Lung (tissue), 13 donors: Measurements from ENCODE around the gene MSTO1. TPM values are rescaled to one million over a fixed set of nuclear protein-coding genes. Genes with fewer than 3 reads are reported as not detected.
"Not testable (repeated sequence)": the region's sequence is repeated elsewhere in the genome, so short reads cannot be mapped to it uniquely, and the experiment has no call there.

Experiments
- ATAC-seq: fragments of 200-7000 bp; cut with Tn5 transposase; one replicate; pipeline ENCODE4 v1.9.1; 2020; ENCODE audit warnings: moderate number of reproducible peaks; ENCODE audit not compliant: insufficient read depth, low FRiP score
- DNase-seq, 3 donors: peaks; one replicate each; pipeline ENCODE4 v3.0.0-alpha.2; 2013 to 2017
- H3K27ac ChIP-seq, 2 donors: one replicate each; pipeline ENCODE4 v1.5.1; 2013; ENCODE audit warnings: mild to moderate bottlenecking in 2 of 2, moderate library complexity in 2 of 2, control low read depth in 1 of 2, inconsistent platforms in 1 of 2, low read depth in 1 of 2, low read length in 1 of 2
- H3K27me3 ChIP-seq, 3 donors: one replicate each; pipeline ENCODE4 v1.5.1; 2013; ENCODE audit warnings: low read length in 2 of 3; ENCODE audit not compliant: control insufficient read depth in 3 of 3, insufficient read depth in 3 of 3
- H3K36me3 ChIP-seq, 4 donors: one replicate each; pipeline ENCODE4 v1.5.1; 2013; ENCODE audit warnings: low read length in 4 of 4, mild to moderate bottlenecking in 1 of 4, moderate library complexity in 1 of 4; ENCODE audit not compliant: control insufficient read depth in 4 of 4, insufficient read depth in 4 of 4
- H3K4me1 ChIP-seq, 5 donors: one replicate each; pipeline ENCODE4 v1.5.1; 2013; ENCODE audit warnings: low read length in 5 of 5, mild to moderate bottlenecking in 2 of 5, moderate library complexity in 1 of 5; ENCODE audit not compliant: control insufficient read depth in 5 of 5, insufficient read depth in 5 of 5
- H3K4me3 ChIP-seq: one replicate; pipeline ENCODE4 v1.5.1; 2013; ENCODE audit warnings: mild to moderate bottlenecking, control low read depth, moderate library complexity
- H3K9ac ChIP-seq, 2 donors: one replicate each; pipeline ENCODE4 v1.5.1; 2013; ENCODE audit warnings: low read length in 2 of 2, control low read depth in 1 of 2; ENCODE audit not compliant: insufficient read depth in 1 of 2
- H3K9me3 ChIP-seq, 4 donors: one replicate each; pipeline ENCODE4 v1.5.1; 2013; ENCODE audit warnings: low read length in 3 of 4, mild to moderate bottlenecking in 1 of 4, moderate library complexity in 1 of 4; ENCODE audit not compliant: control insufficient read depth in 4 of 4, insufficient read depth in 3 of 4
- WGBS, 2 donors: extraction: QIAGEN DNeasy Blood & Tissue Kit; methylation state at CpG; one replicate each; pipeline ENCODE4 v1.1.7; 2013; 5-methylcytosine and 5-hydroxymethylcytosine counted together
- polyA plus RNA-seq, 2 donors: library from polyadenylated mRNA; stranded (reverse); fragments of 200-250 nt; gene quantifications; one replicate each; pipeline ENCODE4 v1.2.1, GENCODE V29; 2013
- small RNA-seq: library from RNA; depleted of rRNA; stranded (forward); fragments of <200 nt; gene quantifications from one replicate; pipeline ENCODE3, GENCODE V24; 2014; ENCODE audit warnings: low replicate concordance
- total RNA-seq, 2 donors: library from RNA; depleted of rRNA in 1 of 2; stranded (reverse); fragments of >200 nt in 1 of 2; gene quantifications; one replicate each; pipeline ENCODE4 v1.2.1, GENCODE V29; 2014 to 2021
- TF ChIP-seq, protein P1 (sequence below): IDR thresholded peaks from 2 replicates; pipeline ENCODE4 v1.5.1; 2012; ENCODE audit warnings: mild to moderate bottlenecking; ENCODE audit errors: control extremely low read depth, extremely low read depth
- donor health status: control.
- donor health status: control.
- donor health status: Bipolar disorder and iron deficiency.
- donor health status: healthy.
- donor health status: DM: yes; HTN: yes; CAD: no.

MSTO1 gene
- total and polyA plus RNA-seq, 4 donors, result 22.1 to 51.5 (median 31.2) TPM

DNA sequence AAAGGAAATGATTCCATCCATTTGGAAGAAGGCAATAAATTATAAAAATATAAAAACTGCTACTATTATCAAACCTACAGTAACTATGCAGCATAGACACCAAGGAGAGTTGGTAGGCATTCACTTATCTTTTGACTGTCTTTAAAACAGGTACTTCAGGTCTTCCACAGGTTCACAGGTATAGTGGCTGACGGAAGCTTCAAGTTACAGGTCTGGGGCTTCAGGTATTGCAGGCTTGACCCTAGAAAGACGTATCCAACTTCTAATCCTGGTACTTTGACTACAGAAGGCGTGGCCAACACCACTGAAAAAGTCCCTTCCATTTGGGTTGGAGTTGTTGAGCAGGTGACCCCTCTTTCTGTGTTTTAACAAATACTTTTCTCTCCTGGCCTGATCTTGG, 42.9 kb downstream of the MSTO1 start:
- Histone ChIP-seq H3K27ac (no peak overlapping the region), H3K4me3 (no peak overlapping the region), H3K9ac (no peak overlapping the region), H3K9me3 (no peaks in the 10 kb centered on the region), H3K4me1 (peaks cover 0 to 6% (median 4%) of the 10 kb centered on the region in 5 donors), H3K36me3 (no peaks in the 10 kb centered on the region), H3K27me3 (no peaks in the 10 kb centered on the region)
- ATAC-seq (no peak), DNase-seq (no peak)
- TF ChIP-seq, protein P1, sequence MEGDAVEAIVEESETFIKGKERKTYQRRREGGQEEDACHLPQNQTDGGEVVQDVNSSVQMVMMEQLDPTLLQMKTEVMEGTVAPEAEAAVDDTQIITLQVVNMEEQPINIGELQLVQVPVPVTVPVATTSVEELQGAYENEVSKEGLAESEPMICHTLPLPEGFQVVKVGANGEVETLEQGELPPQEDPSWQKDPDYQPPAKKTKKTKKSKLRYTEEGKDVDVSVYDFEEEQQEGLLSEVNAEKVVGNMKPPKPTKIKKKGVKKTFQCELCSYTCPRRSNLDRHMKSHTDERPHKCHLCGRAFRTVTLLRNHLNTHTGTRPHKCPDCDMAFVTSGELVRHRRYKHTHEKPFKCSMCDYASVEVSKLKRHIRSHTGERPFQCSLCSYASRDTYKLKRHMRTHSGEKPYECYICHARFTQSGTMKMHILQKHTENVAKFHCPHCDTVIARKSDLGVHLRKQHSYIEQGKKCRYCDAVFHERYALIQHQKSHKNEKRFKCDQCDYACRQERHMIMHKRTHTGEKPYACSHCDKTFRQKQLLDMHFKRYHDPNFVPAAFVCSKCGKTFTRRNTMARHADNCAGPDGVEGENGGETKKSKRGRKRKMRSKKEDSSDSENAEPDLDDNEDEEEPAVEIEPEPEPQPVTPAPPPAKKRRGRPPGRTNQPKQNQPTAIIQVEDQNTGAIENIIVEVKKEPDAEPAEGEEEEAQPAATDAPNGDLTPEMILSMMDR, result no peak
- 87 to 94% methylated on average over 3 of the region's 3 CpGs for WGBS, 2 donors

DNA sequence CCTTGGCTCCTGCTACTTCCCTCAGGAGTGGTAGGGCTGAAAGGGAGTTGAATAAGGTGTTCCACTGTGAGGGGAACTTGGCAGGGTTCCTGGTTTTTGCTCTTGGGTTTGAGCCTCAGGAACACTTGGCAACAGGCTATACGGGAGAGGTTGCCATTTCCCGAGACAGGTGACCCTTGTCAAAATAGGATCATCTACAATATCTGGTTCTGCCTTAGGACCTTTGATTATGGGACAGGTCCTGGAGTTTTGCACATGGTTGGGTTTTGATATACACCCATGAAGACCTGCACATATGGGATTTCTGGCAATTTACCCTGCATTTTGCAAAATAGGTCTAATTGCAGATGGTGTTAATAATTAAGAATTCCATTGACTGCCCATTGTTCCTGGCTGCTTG, 47.4 kb downstream of the MSTO1 start:
- TF ChIP-seq, protein P1, result no peak
- ATAC-seq (no peak), DNase-seq (peak in 1 of 3 donors; percentile 44)
- H3K9me3 ChIP-seq, result no peaks in the 10 kb centered on the region
- H3K9ac ChIP-seq, result no peak overlapping the region
- no peaks in the 10 kb centered on the region for H3K4me1 ChIP-seq
- H3K27ac ChIP-seq, result no peak overlapping the region
- H3K27me3 ChIP-seq, result no peaks in the 10 kb centered on the region
- H3K4me3 ChIP-seq, result no peak overlapping the region
- peaks cover 8 to 25% (median 22%) of the 10 kb centered on the region in 4 donors for H3K36me3 ChIP-seq
- WGBS, 2 donors, result 70 to 71% methylated on average over 2 of the region's 2 CpGs

GRCh38 chr1:155661239-155661638, 51.2 kb downstream of the MSTO1 start:
- not testable (repeated sequence) for DNase-seq, H3K9me3 ChIP-seq, H3K27me3 ChIP-seq, H3K27ac ChIP-seq, ATAC-seq, H3K4me3 ChIP-seq, H3K4me1 ChIP-seq, H3K9ac ChIP-seq
- H3K36me3 ChIP-seq, result peaks cover 19 to 39% (median 29%) of the 10 kb centered on the region in 4 donors
- WGBS, 2 donors, result 93 to 94% methylated on average over 3 of the region's 4 CpGs

Small RNA genes lying within 50 kb of the gene (small RNA-seq; reads per million reads assigned to genes)
- not detected for gene AL353807.4

Other genes starting within 250 kb of the MSTO1 start
- 10 to 100 TPM; 46.1 to 92.5 TPM for gene ASH1L, start 47.4 kb upstream of the MSTO1 start, total RNA-seq
- 1 to 10 TPM; 8.1 to 8.9 TPM for gene ASH1L, start 47.4 kb upstream of the MSTO1 start, polyA plus RNA-seq
- gene YY1AP1, start 78.6 kb downstream of the MSTO1 start, total RNA-seq, result 100 to 1,000 TPM in 1 of 2 donors, 10 to 100 TPM in 1; 55.6 to 177 TPM
- gene YY1AP1, start 78.6 kb downstream of the MSTO1 start, polyA plus RNA-seq, result 10 to 100 TPM; 25.7 to 41.0 TPM
- gene DAP3, start 78.9 kb downstream of the MSTO1 start, total RNA-seq, result 10 to 100 TPM; 50.0 to 99.5 TPM
- gene DAP3, start 78.9 kb downstream of the MSTO1 start, polyA plus RNA-seq, result 100 to 1,000 TPM in 1 of 2 donors, 10 to 100 TPM in 1; 85.1 to 101 TPM
- 10 to 100 TPM; 46.1 to 61.4 TPM for gene GON4L, start 247.0 kb downstream of the MSTO1 start, total RNA-seq
- gene GON4L, start 247.0 kb downstream of the MSTO1 start, polyA plus RNA-seq, result 10 to 100 TPM; 16.2 to 18.6 TPM
- 10 to 100 TPM in 1 of 2 donors, 1 to 10 TPM in 1; 9.0 to 22.4 TPM for gene SYT11, start 249.3 kb downstream of the MSTO1 start, total RNA-seq
- gene SYT11, start 249.3 kb downstream of the MSTO1 start, polyA plus RNA-seq, result 1 to 10 TPM in 1 of 2 donors, under 1 TPM in 1; 0.91 to 7.3 TPM